K562 treated with DMSO at 1 percent for 24 hours (cell line): Measurements from ENCODE around the gene ACOT4. TPM values are rescaled to one million over a fixed set of nuclear protein-coding genes. Genes with fewer than 3 reads are reported as not detected.

ENCODE experiments used
- total RNA-seq: library from RNA; unstranded; fragments of 300-600 nt; gene quantifications from 2 replicates; pipeline ENCODE4 v1.2.3, GENCODE V29; 2022; ENCODE audit warnings: low read depth; ENCODE audit not compliant: insufficient read depth

ACOT4 gene, protein sequence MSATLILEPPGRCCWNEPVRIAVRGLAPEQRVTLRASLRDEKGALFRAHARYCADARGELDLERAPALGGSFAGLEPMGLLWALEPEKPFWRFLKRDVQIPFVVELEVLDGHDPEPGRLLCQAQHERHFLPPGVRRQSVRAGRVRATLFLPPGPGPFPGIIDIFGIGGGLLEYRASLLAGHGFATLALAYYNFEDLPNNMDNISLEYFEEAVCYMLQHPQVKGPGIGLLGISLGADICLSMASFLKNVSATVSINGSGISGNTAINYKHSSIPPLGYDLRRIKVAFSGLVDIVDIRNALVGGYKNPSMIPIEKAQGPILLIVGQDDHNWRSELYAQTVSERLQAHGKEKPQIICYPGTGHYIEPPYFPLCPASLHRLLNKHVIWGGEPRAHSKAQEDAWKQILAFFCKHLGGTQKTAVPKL
- total RNA-seq: not detected in 2 replicates

DNA sequence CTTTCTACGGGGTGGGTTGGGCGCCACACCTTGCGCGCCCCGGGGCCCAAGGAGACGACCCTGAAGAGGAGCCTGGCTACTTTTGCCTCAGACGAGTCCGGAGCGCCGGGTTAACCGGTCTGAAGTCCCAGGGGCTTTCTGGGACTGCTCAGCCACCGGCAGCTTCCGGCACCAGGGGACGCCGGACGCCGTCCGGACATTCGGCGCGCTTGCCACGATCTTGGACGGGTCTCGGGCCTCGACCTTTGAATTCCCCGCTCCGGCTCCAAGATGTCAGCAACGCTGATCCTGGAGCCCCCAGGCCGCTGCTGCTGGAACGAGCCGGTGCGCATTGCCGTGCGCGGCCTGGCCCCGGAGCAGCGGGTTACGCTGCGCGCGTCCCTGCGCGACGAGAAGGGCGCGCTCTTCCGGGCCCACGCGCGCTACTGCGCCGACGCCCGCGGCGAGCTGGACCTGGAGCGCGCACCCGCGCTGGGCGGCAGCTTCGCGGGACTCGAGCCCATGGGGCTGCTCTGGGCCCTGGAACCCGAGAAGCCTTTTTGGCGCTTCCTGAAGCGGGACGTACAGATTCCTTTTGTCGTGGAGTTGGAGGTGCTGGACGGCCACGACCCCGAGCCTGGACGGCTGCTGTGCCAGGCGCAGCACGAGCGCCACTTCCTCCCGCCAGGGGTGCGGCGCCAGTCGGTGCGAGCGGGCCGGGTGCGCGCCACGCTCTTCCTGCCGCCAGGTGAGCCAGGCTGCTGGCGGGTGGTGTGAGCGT lies at the start of gene ACOT4:
TSS of gene ACOT4 (plus strand) at position 184 of the 760 bp plus-strand sequence. CDS start at position 271, 87 bp downstream.

DNA sequence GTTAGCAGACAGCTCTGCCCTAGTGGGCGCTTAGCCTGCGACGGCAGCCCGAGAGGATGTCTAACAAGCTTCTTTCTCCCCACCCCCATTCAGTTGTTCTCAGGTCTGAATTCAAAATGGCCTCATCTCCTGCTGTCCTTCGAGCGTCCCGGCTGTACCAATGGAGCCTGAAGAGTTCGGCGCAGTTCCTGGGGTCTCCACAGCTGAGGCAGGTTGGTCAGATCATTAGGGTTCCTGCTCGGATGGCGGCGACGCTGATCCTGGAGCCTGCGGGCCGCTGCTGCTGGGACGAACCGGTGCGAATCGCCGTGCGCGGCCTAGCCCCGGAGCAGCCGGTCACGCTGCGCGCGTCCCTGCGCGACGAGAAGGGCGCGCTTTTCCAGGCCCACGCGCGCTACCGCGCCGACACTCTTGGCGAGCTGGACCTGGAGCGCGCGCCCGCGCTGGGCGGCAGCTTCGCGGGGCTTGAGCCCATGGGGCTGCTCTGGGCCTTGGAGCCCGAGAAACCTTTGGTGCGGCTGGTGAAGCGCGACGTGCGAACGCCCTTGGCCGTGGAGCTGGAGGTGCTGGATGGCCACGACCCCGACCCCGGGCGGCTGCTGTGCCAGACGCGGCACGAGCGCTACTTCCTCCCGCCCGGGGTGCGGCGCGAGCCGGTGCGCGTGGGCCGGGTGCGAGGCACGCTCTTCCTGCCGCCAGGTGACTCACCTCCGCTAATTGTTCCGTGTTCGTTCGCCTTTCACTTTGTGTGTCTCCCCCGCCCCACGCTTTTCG lies 22.3 kb upstream of the ACOT4 start, which contains the start of gene ACOT2:
TSS of gene ACOT2 (plus strand) at position 29 of the 774 bp plus-strand sequence. CDS start at position 57, 28 bp downstream.

DNA sequence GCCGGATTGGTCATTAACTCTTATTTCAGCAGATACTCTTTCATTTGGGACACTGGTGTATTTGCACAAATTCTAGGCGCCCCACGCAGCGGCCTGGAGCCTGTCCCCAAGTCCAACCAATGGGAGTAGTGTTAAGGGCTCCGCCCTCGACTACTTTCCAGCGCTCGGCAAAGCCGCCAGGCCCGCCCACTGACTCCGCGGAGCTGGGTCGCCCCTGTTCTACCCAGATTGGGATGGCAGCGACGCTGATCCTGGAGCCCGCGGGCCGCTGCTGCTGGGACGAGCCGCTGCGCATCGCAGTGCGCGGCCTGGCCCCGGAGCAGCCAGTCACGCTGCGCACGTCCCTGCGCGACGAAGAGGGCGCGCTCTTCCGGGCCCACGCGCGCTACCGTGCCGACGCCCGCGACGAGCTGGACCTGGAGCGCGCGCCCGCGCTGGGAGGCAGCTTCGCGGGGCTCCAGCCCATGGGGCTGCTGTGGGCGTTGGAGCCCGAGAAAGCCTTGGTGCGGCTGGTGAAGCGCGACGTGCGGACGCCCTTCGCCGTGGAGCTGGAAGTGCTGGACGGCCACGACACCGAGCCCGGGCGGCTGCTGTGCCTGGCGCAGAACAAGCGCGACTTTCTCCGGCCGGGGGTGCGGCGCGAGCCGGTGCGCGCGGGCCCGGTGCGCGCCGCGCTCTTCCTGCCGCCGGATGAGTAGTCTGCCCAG lies 20.8 kb downstream of the ACOT4 start, which contains the start of gene ACOT6:
TSS of gene ACOT6 (plus strand) at position 179 of the 707 bp plus-strand sequence. CDS start at position 234, 55 bp downstream.

DNA sequence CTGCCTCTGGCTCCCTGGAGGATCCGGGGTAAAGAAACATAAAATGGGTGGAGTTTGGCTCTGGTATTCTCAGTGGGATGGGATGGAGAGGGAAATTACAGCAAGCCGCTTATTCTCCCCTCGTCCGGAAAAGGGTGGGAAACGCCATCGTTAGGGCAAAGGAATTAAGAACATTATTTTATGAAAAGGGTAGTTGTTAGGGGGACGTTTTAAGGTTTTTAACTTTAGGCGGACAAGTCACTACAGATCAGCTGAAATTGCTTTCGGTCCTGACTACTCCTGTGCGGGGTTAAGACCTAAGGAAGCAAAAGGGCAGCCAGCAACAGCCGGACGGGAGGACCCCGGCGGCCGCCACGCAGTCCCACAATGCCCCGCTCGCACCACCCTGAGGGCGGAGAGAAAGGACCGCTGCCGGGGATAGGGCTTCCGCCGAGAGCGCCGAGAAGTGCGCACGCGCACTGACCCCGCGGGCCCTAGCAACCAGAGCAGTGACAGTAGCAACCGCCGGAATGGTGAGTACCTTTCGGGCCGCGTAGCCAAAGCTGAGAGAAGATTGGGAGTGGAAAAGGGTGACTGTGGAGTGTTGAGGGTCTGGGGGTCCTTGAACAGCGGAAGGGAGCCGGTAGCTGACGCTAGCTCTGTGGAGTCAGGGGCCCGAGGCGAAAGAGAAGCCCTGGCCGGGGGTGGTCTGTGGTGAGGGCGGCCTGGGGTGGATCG lies 53.0 kb downstream of the ACOT4 start, which contains the start of gene DNAL1:
TSS of gene DNAL1 (plus strand) at position 456 of the 717 bp plus-strand sequence. CDS start at position 510, 54 bp downstream.

Other genes with a start within 250 kb of the ACOT4 start
- gene NUMB, start 133.3 kb upstream of the ACOT4 start, total RNA-seq: 30.1 and 30.7 TPM in 2 replicates
- 11.2 and 12.7 TPM in 2 replicates for gene RIOX1, start 100.9 kb upstream of the ACOT4 start, total RNA-seq
- gene ACOT1, start 54.7 kb upstream of the ACOT4 start, total RNA-seq: not detected in 2 replicates
- 0.12 TPM in 1 of 2 replicates, not detected in the other for gene HEATR4, start 32.9 kb upstream of the ACOT4 start, total RNA-seq
- 0.42 TPM in 1 of 2 replicates, not detected in the other for gene ACOT2, start 22.7 kb upstream of the ACOT4 start, total RNA-seq
- not detected in 2 replicates for gene ACOT6, start 20.6 kb downstream of the ACOT4 start, total RNA-seq
- gene DNAL1, start 53.1 kb downstream of the ACOT4 start, total RNA-seq: 2.1 and 2.3 TPM in 2 replicates
- gene PNMA1, start 122.5 kb downstream of the ACOT4 start, total RNA-seq: 39.3 and 43.6 TPM in 2 replicates